Uterus (tissue), 4 donors: ENCODE results near the gene EXTL2. TPM values are rescaled to one million over a fixed set of nuclear protein-coding genes. Genes with fewer than 3 reads are reported as not detected.

Source experiments
- DNase-seq, 2 donors: peaks; one replicate each; pipeline ENCODE4 v3.0.0-alpha.2; 2019 to 2020
- H3K27ac ChIP-seq, 2 donors: fragments of 200-600 bp; sonication (generic); 1 replicate in 1 of 2; 2 replicates in 1 of 2; pipeline ENCODE4 v1.5.1; 2016 to 2018
- H3K27me3 ChIP-seq, 2 donors: fragments of 200-600 bp; sonication (generic); one replicate each; pipeline ENCODE4 v1.5.1; 2018 to 2019; ENCODE audit warnings: control low read depth in 1 of 2
- H3K36me3 ChIP-seq, 2 donors: fragments of 200-600 bp; sonication (generic); one replicate each; pipeline ENCODE4 v1.5.1; 2019; ENCODE audit warnings: control low read depth in 1 of 2
- H3K4me1 ChIP-seq, 2 donors: fragments of 200-600 bp; sonication (generic); one replicate each; pipeline ENCODE4 v1.5.1; 2018 to 2019; ENCODE audit warnings: control low read depth in 1 of 2
- H3K4me3 ChIP-seq, 2 donors: fragments of 200-600 bp; sonication (generic); 1 replicate in 1 of 2; 2 replicates in 1 of 2; pipeline ENCODE4 v1.5.1; 2018 to 2019; ENCODE audit warnings: mild to moderate bottlenecking in 1 of 2
- H3K9me3 ChIP-seq, 2 donors: fragments of 200-600 bp; sonication (generic); one replicate each; pipeline ENCODE4 v1.5.1; 2019; ENCODE audit warnings: control low read depth in 1 of 2
- CTCF ChIP-seq, 4 experiments: fragments of 200-600 bp in 2 of 4; fragments of 450-650 bp in 2 of 4; sonication (generic) in 2 of 4; IDR thresholded peaks; one replicate each; pipeline ENCODE4 v1.5.1; 2016 to 2019; ENCODE audit warnings: antibody characterized with exemption in 4 of 4, mild to moderate bottlenecking in 2 of 4, moderate library complexity in 1 of 4
- POLR2A ChIP-seq, 2 donors: fragments of 450-650 bp; IDR thresholded peaks; one replicate each; pipeline ENCODE4 v1.6.1; 2016; ENCODE audit warnings: antibody characterized with exemption in 2 of 2, mild to moderate bottlenecking in 1 of 2, moderate library complexity in 1 of 2
- intact Hi-C: fragments of 100-400 bp; cut with DNase I; formaldehyde crosslinking; loops from one replicate; pipeline ENCODE4 v1.15.1; 2023; ENCODE audit warnings: low total_unique reads
- total RNA-seq, 4 donors: library from RNA; depleted of rRNA in 3 of 4; stranded (reverse); fragments of >200 nt in 3 of 4; gene quantifications; one replicate each; pipeline versions ENCODE4 v1.1.0 to v1.2.4, GENCODE V29; 2014 to 2023
- donor health status: DM: yes; HTN: yes; CAD: no.

The EXTL2 gene
- total RNA-seq, 4 donors from 2014 or later: 6.4 to 63.3 (median 18.9) TPM

GRCh38 chr1:100874433-100874832 is 20.2 kb downstream of the EXTL2 start:
- intact Hi-C loops: no loop called here
- Histone ChIP-seq H3K36me3 (no peaks in the 10 kb centered on the region), H3K27ac (no peak overlapping the region), H3K4me1 (no peaks in the 10 kb centered on the region), H3K4me3 (no peak overlapping the region), H3K9me3 (no peaks in the 10 kb centered on the region), H3K27me3 (no peaks in the 10 kb centered on the region)
- no peak for TF ChIP-seq CTCF (IDR thresholded peaks at IDR 0.05)
- TF ChIP-seq POLR2A (IDR thresholded peaks at IDR 0.05): no peak
- DNase-seq: no peak

GRCh38 chr1:100869996-100870395 is 24.6 kb downstream of the EXTL2 start:
- Histone ChIP-seq H3K36me3 (no peaks in the 10 kb centered on the region), H3K27ac (no peak overlapping the region), H3K27me3 (no peaks in the 10 kb centered on the region), H3K4me3 (no peak overlapping the region), H3K4me1 (no peaks in the 10 kb centered on the region), H3K9me3 (no peaks in the 10 kb centered on the region)
- no peak for TF ChIP-seq POLR2A (IDR thresholded peaks at IDR 0.05)
- TF ChIP-seq CTCF (IDR thresholded peaks at IDR 0.05): no peak
- intact Hi-C loops: loop anchor here (10.0 kb wide), 2 partner anchors 265 to 405 kb away; no protein-coding TSS in a partner anchor
- DNase-seq: no peak

GRCh38 chr1:100868364-100868995 is 26.2 kb downstream of the EXTL2 start:
- Histone ChIP-seq H3K36me3 (no peaks in the 10 kb centered on the region), H3K27ac (no peak overlapping the region), H3K9me3 (no peaks in the 10 kb centered on the region), H3K4me1 (no peaks in the 10 kb centered on the region), H3K4me3 (no peak overlapping the region), H3K27me3 (no peaks in the 10 kb centered on the region)
- DNase-seq: no peak
- intact Hi-C loops: loop anchor here (10.0 kb wide), 2 partner anchors 264 to 404 kb away; no protein-coding TSS in a partner anchor
- TF ChIP-seq CTCF (IDR thresholded peaks at IDR 0.05): peak; percentile 56 to 69 (median 68)
- TF ChIP-seq POLR2A (IDR thresholded peaks at IDR 0.05): no peak

- no peak overlapping the region for H3K4me3 ChIP-seq
- H3K27me3 ChIP-seq: no peaks in the 10 kb centered on the region
- H3K9me3 ChIP-seq: no peaks in the 10 kb centered on the region
- no peak overlapping the region for H3K27ac ChIP-seq
- intact Hi-C loops: loop anchor here (10.0 kb wide), 2 partner anchors 262 to 402 kb away; no protein-coding TSS in a partner anchor
- DNase-seq: no peak
- no peak for TF ChIP-seq CTCF (IDR thresholded peaks at IDR 0.05)
- TF ChIP-seq POLR2A (IDR thresholded peaks at IDR 0.05): no peak
- no peaks in the 10 kb centered on the region for H3K4me1 ChIP-seq
- H3K36me3 ChIP-seq: no peaks in the 10 kb centered on the region
These were observed 27.8 kb downstream of the EXTL2 start for GRCh38 chr1:100866901-100867206.

- DNase-seq: no peak
- Histone ChIP-seq H3K9me3 (no peaks in the 10 kb centered on the region), H3K27ac (no peak overlapping the region), H3K4me3 (no peak overlapping the region), H3K36me3 (no peaks in the 10 kb centered on the region), H3K27me3 (no peaks in the 10 kb centered on the region), H3K4me1 (no peaks in the 10 kb centered on the region)
- TF ChIP-seq POLR2A (IDR thresholded peaks at IDR 0.05) (no peak), CTCF (IDR thresholded peaks at IDR 0.05) (peak; percentile 34 to 65 (median 44))
- intact Hi-C loops: loop anchor here (10.0 kb wide), 2 partner anchors 261 to 401 kb away; no protein-coding TSS in a partner anchor
These were observed 28.4 kb downstream of the EXTL2 start for GRCh38 chr1:100866041-100866900.
